Stimulated activated CD4-positive, alpha-beta T cell treated with anti-CD3 and anti-CD28 coated beads, Interleukin-12 subunit alpha, Interleukin-12 subunit beta, amount 100 ng/mL, for 48 hours (primary cell): ENCODE measurements around the gene AHCTF1.

ENCODE experiments used
- DNase-seq, 3 donors: peaks; one replicate each; pipeline ENCODE4 v3.0.0-alpha.2; 2020; ENCODE audit warnings: low read depth in 2 of 3, low spot score in 1 of 3

Gene AHCTF1

DNA sequence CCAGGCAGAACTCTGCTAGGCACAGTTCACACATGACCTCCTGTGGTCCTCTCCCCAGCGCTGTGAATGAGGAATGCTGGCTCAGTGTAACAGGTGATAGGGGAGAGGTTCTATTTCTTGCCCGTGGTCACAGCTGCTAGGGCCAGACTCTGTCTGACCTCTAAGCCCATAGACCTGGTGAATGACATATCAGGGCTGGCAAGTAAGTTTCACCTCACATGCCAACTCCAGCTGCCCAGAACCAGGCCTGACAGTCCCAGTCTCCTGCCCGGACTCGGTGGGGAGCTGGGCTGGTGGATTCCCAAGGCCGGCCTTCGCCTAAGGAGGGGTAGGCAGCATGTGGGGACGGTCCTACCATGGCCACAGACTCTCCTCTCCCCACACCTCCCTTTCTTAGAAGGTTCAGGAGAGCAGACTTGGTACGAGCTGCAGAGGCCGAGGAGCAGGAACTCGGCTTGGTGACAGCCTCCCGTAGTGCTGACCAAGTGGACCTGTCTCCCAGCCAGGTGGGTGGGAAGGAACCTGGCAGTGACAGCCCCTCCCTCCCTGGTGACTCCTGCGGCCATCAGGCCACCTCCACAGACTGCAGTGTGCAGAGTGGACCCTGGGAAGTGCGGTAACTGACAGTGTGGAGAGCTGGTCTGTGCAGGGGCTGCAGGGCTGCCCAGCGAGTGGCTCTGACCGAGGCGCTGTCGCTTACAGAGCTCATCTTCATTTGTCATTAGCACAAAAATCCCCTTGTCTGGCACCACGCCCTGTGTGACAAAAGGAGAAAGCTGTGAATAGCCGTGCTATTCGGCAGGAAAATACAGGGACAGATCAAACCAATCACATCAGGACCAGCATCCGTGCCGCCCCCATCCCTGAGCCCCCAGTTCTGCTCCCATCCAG is 132.9 kb downstream of the AHCTF1 start:
- DNase-seq: no peak

DNA sequence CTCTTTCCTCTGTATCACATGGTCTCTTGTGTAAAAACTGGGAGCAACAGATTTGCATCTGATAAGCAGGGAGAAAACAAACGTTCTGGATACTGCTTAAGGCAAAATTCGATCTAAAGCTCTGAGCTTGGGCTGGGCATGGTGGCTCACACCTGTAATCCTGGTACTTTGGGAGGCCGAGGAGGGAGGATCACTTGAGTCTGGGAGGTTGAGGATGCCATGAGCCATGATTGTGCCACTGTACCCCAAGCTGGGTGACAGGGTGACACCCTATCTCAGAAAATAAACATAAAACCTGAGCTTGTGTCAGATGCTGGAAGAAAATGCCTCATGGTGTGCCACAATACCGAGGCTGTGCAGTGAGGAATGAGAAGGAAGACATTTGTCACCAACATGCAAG is 133.6 kb downstream of the AHCTF1 start:
- no peak for DNase-seq

DNA sequence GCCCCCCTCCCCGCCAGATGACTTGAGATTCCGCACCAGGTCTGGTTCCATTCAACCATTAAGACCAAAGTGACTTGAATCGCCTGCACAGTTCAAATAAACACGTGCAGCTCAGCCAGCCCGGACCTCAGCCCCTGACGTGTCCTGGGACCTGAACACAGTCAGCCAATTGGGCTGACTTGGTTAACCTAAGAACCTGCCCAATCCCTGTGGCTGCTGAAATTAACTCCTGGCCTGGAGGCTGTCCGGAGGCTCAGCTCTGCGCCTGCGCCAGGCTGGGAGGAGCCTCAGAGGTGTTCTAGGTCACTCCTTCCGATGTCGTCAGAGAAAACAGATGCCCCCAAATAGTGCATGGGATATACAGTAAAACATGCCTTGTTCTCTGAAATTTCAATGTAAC is 134.2 kb downstream of the AHCTF1 start:
- DNase-seq: no peak

DNA sequence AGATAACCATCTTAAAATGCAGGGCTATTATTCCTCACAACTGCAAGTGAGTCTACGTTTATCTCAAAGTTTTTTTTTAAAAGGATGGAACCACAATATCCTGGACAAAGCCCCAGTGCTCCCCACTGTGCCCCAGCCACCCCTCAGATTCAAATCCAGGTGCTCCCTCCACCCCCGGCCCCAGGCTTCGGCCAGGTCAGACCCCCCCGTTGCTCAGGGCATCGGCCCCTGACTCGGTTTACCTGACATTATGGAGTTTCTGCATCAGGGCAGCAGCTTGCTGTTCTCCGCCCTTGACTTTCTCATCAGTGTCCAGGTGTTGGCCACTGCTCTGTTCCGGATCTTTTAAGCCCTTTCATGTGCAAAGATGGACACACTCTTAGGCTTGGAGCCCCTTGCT is 134.6 kb downstream of the AHCTF1 start:
- no peak for DNase-seq

DNA sequence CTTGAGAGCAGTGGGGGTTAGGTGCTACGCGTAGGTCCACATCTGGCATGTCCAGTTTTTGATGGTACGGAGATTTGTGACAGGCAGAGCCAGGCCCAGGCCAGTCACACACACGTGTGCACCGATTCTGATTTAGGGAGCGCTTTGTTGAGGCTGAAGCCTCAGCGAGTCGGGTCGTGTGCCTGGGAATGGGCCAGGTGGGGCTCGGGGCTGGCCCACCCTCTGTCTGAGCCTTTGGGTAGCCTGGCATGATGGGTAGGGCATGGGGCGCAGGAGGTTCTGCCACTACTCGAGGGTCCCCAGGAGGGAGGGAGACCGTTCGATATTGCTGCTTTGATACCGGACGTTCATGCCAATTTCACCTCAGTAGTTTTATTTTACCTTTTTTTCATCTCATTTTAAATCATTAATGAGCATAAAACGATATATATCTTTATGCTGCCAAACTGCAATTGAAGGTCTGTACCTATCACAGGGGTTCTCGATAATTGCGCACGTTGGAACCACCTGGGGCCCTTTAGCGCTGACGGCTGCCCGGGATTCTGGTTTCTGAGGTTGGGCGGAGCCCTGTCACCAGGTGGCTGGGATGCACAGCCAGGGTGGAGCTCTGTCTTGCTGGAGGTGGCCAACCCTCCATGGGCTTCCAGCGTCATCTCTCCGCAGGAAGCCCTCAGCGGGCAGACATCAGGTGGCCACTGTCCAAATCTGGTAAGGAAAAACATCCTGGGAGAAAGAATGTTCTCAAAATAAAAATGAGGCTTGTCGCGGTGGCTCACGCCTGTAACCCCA is 135.6 kb downstream of the AHCTF1 start:
- DNase-seq: no peak

DNA sequence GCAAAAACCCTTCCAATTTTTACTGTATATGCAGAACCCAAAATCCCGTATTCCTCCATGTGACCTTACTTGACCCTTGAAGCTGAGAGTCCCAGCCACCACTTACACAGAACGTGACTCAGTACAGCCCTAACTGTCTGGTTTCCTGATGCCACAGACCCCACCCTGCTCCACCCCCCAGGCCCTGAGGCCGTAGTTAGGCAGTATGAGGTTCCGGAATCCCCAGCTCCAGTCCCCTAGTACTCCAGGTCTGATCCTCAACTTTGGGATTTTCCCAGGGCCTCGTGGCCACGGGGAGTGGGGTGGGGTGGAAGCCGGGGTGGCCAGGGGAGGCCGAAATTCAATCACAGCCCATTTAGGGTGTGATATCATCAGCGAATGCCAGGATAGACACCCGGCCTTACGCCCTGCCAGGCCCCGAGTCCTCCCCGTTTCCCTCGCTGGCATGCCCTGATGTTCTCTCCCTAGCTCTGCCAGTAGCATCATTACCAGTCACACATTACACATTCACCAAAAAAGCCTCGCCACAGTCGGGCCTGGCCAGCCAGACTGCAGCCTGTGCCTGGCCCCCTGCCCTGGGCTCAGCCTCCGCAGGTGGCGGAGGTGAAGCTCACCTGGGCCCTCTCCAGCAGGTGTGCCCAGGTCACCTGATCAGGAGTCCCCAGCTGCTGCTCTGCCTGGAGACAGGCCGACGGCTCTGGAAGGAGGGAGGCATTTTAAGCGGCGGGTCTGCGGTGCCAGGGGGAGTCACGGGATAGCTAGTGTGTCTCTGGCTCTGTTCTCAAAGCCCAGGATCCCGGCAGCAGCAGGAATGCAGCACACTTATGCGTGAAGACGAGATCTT is 136.7 kb downstream of the AHCTF1 start:
- DNase-seq: no peak

DNA sequence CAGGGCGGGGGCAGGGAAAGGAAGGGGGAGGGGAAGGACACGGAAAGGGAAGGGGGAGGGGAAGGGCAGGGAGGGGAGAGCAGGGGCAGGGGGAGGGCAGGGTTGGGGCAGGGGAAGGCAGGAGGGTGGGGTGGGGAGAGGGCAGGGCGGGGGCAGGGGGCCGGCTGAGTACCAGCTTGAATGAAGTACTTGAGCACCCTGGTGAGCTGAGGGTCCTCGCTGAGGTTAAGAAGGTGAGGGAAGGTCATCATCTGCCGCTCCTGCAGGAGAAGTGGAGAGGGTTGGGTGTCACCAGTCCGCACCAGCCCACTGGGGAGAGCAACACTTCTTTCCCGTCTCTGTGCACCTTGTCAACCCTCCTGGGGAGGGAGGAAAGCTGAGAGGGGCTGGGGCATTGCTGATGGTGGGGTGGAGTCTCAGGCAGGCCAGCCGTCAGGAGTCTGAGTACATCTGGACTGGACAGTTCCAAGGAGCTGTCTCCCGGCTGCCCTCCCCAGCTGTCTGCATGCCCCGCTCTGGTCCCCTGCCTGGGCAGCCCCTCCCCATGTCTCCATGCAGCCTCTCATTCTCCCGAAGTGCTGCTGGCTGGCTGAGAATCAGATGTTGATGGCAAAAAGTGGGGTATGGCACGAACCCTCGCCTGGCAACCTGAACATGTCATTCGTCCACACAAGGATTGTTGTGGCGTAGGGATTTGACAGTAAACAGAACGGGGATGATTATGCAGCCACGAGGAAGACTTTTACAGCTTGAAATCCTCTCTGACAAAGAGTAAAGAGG is 137.5 kb downstream of the AHCTF1 start:
- DNase-seq: no peak

DNA sequence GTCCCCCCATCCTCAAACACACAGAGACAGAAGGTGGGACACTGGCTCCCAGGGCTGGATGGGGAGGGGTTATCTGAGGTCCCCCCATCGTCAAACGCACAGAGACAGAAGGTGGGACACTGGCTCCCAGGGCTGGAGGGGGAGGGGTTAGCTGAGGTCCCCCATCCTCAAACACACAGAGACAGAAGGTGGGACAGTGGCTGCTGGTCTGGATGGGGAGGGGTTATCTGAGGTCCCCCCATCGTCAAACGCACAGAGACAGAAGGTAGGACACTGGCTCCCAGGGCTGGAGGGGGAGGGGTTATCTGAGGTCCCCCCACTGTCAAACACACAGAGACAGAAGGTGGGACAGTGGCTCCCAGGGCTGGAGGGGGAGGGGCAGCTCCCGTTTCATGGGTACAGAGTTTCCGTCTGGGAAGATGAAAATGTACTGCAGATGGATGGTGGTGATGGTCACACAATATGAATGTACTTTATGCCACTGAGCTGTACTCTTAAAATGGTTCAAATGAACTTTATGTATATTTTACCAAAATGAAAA is 138.3 kb downstream of the AHCTF1 start:
- DNase-seq: no peak

DNA sequence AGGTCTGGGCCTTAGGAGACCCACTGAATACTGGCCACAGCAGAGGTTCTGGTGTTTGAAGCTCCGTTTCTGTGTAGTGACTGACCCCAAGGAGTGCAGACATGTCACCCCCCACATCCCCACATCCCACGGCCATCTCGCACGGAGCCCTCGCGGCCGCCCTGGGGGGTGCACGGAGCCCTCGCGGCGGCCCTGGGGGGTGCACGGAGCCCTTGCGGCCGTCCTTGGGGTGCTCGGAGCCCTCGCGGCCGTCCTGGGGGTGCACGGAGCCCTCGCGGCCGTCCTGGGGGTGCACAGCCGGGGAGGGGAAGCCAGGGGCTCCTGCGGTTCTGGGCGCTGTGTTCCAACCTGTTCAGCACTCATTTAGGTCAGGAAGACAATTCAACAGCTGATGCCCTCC is 139.1 kb downstream of the AHCTF1 start:
- no peak for DNase-seq

DNA sequence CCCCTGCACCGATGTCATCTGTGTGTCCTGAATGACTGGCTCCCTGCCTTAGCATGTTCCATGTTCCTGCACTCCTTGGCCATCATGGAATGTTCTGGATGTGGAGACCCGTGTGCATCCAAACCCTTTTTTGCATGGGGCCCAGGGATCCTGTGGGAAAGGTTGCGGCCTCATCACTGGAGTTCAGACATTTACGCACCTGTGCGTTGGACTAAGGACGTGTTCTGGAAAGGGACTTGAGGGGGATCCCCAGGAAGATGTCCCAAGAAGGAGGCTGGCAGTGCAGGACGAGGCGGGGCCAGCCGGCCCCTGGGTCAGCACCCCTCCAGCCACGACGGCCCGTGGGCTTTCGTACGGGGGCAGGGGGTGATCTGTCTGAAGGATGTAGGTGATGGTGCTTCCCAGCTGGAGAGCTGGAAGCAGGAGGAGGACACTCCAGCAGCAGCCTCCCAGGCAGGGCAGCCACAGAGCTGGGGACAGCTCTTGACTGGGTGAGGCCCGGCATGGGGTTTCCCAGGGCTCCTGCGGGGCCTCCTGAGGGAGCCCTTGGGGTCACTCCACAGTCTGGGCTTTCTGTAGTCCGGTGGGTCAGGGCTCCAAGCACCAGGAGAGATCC is 140.3 kb downstream of the AHCTF1 start:
- no peak for DNase-seq

DNA sequence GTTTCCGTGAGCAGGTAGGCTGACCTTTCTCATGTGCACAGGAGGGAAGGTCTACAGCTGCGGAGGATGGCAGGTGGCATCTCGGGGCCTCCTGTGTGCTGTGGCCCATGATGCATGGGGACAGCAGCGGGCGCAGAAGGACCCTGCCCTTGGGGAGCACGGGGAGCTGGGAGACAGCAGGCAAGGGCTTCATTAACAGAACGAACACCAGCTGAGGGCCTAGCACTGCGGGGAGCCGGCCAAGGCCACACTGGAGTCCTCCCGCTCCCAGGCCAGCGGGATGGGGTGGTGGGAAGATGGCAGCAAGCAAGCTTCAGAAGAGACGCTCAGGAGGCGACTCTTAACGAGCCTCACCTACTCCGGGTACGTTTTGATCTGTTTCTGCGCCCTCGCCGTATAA is 140.9 kb downstream of the AHCTF1 start:
- no peak for DNase-seq

DNA sequence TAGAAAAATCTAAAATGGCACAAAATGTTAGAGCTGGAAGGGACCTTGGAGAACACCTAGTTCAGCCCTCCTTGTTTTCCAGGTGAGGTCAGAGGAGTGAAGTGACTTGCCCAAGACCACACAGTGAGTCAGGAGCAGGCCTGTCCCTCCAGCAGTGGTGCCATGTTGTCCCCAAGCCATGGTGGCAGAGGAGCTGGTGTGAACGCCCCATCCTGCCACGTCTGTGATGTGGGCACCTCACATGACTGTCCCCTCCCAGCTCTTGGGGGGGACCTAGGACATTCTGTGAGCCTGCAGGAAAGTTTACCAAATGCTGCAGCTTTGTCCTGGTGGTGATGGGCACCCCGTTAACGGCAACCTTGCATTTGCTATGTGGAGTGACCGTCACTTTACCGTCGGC is 141.4 kb downstream of the AHCTF1 start:
- DNase-seq: no peak

DNA sequence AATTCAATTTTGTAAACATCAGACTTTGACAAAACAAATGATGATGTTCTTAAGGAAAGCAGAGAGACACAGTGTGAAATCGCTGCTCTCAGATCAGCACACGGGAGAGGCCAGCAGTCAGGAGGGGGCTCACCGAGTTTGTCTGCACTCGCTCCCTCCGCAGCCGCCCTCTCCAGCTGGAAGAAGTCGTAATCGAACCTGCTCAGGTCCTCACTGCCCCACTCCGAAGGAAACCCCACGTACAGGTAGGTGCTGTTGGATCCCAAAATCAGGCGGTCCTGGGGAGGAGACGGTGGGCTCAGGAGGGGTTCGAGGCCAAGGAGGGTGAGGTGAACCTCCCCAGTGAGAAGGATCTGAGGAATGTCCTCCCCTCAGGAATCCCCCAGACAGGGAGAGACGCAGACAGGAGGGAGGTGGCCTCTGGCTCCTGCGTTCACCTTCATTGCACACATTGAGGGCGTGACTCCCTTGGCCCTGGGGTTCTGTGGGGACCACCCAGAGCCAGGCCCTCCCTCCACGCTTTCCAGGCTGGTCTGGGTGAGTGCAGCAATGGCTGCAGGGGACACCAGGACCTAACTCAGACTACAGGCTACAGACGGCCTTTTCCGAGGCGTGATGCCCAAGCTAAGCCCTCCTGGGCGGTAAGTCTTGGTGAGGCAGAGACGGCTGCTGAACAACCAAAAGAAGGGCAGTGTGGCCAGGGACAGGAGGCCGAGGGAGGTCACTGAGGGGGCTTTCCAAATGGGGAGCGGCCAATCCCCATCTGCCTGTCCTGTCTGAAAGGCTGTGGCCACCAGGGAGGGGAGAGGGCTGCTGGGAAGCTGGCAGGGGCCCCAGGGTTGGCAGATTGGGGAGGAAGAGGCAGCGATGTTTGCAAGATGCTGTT is 142.1 kb downstream of the AHCTF1 start:
- no peak for DNase-seq
